A549 (cell line): Measurements from ENCODE around the gene DCLK1.

ENCODE experiments used
- CTCF ChIP-seq: fragments of >200 bp; sonication (Bioruptor Twin); formaldehyde crosslinking; IDR thresholded peaks from 3 replicates; pipeline ENCODE4 v1.5.1; 2016
- ESRRA ChIP-seq: fragments of 150-350 bp; IDR thresholded peaks from 2 replicates; pipeline ENCODE4 v1.6.1; 2014; ENCODE audit warnings: mild to moderate bottlenecking, low read length, borderline replicate concordance
- FOSL2 ChIP-seq, 2 experiments: fragments of 450-650 bp in 1 of 2; fragments of >200 bp in 1 of 2; sonication (Bioruptor Twin) in 1 of 2; formaldehyde crosslinking; IDR thresholded peaks; 2 replicates each; pipeline versions ENCODE4 v1.5.0 to v1.6.1; 2016 to 2020; ENCODE audit warnings: mild to moderate bottlenecking in 1 of 2, moderate library complexity in 1 of 2
- HEYL ChIP-seq: fragments of 250-450 bp; sonication (Bioruptor Pico); IDR thresholded peaks from 2 replicates; pipeline ENCODE4 v1.8.0; 2021; ENCODE audit warnings: mild to moderate bottlenecking, moderate library complexity
- HMGXB4 ChIP-seq: fragments of 250-450 bp; sonication (Bioruptor Pico); IDR thresholded peaks from 2 replicates; pipeline ENCODE4 v1.5.0; 2021; ENCODE audit warnings: mild to moderate bottlenecking, moderate library complexity, borderline replicate concordance
- KDM1A ChIP-seq: fragments of 200-600 bp; sonication (generic); IDR thresholded peaks from 2 replicates; pipeline ENCODE4 v1.6.1; 2016; ENCODE audit warnings: low read depth, mild to moderate bottlenecking
- MAX ChIP-seq: IDR thresholded peaks from 2 replicates; pipeline ENCODE4 v1.6.1; 2012
- MAZ ChIP-seq: fragments of 150-350 bp; IDR thresholded peaks from 2 replicates; pipeline ENCODE4 v1.6.1; 2014; ENCODE audit warnings: antibody characterized with exemption, low read depth, low read length, borderline replicate concordance
- NR3C1 ChIP-seq: fragments of >200 bp; sonication (Bioruptor Twin); formaldehyde crosslinking; IDR thresholded peaks from 3 replicates; pipeline ENCODE4 v1.6.1; 2017
- RAD21 ChIP-seq, 2 experiments: fragments of >200 bp in 1 of 2; sonication (Bioruptor Twin) in 1 of 2; formaldehyde crosslinking in 1 of 2; IDR thresholded peaks in 1 of 2; conservative IDR thresholded peaks in 1 of 2; 2 replicates in 1 of 2; 3 replicates in 1 of 2; pipeline ENCODE4 v1.6.1; 2012 to 2018; ENCODE audit warnings: inconsistent platforms in 1 of 2
- REST ChIP-seq: fragments of 200-600 bp; sonication (generic); IDR thresholded peaks from 2 replicates; pipeline ENCODE4 v1.6.1; 2016; ENCODE audit warnings: antibody characterized with exemption, mild to moderate bottlenecking, moderate library complexity

GRCh38 chr13:35984287-35984686 lies 146.9 kb downstream of the DCLK1 start:
- TF ChIP-seq HEYL (CRISPR knock-in tag) (no peak), CTCF (no peak), REST (no peak), KDM1A (no peak), NR3C1 (no peak), FOSL2 (IDR thresholded peaks at IDR 0.05) (no peak), FOSL2 (CRISPR knock-in tag; IDR thresholded peaks at IDR 0.05) (no peak), MAX (no peak), RAD21 (conservative IDR thresholded peaks at IDR 0.05 in 1 of 2, IDR thresholded peaks at IDR 0.05 in 1 of 2) (no peak), ESRRA (no peak), MAZ (no peak), HMGXB4 (CRISPR knock-in tag) (no peak)
